ENCODE measurements around the gene ZG16B.

- no peak for TF ChIP-seq CTCF (IDR thresholded peaks at IDR 0.05)
- no peak for TF ChIP-seq POLR2A (IDR thresholded peaks at IDR 0.05)
Measured at GRCh38 chr16:2814551-2815298, 15.4 kb upstream of the ZG16B start.

All from vagina (tissue), 2 donors.